GM06990 (cell line): Measurements from ENCODE around the gene ATP11A.

Source experiments
- DNase-seq: peaks from one replicate; pipeline ENCODE4 v3.0.0-alpha.2; 2011; ENCODE audit not compliant: insufficient read length; ENCODE audit errors: extremely low read depth
- H3K27me3 ChIP-seq: replicated peaks from 2 replicates; pipeline ENCODE4 v1.6.0; 2011; ENCODE audit warnings: low read length; ENCODE audit not compliant: control insufficient read depth, insufficient read depth
- H3K36me3 ChIP-seq: 2 replicates; pipeline ENCODE4 v1.5.1; 2011; ENCODE audit warnings: low read length; ENCODE audit not compliant: control insufficient read depth, insufficient read depth
- H3K4me3 ChIP-seq: replicated peaks from 2 replicates; pipeline ENCODE4 v1.5.1; 2011; ENCODE audit warnings: low read depth, mild to moderate bottlenecking, control low read depth, low read length
- TF ChIP-seq, protein P1 (sequence below): IDR thresholded peaks from 2 replicates; pipeline ENCODE4 v1.5.1; 2011; ENCODE audit warnings: low read length, control low read depth, mild to moderate bottlenecking, inconsistent platforms; ENCODE audit not compliant: insufficient read depth, poor library complexity, severe bottlenecking

The ATP11A gene

DNA sequence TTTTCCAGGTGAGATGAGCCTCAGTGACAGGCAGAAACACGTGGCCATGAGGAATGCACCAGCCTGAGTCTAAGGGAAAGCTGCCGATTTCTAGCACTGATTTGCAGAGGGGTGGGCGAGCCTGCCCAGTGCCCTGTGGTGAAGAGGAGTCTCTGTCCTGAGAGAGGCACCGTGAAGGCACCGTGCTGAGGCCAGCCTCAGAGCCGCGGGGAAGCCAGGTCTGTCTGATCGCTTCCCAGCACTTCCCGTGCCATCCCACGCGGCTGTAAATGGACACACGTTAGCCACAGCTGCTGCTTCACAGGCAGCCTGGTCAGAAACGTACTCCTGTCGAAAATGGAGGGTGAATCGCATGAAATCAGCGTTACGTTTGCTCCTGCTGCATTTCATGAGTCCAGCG lies 79.8 kb downstream of the ATP11A start:
- H3K36me3 ChIP-seq, result peaks cover 1% of the 10 kb centered on the region
- TF ChIP-seq, protein P1, sequence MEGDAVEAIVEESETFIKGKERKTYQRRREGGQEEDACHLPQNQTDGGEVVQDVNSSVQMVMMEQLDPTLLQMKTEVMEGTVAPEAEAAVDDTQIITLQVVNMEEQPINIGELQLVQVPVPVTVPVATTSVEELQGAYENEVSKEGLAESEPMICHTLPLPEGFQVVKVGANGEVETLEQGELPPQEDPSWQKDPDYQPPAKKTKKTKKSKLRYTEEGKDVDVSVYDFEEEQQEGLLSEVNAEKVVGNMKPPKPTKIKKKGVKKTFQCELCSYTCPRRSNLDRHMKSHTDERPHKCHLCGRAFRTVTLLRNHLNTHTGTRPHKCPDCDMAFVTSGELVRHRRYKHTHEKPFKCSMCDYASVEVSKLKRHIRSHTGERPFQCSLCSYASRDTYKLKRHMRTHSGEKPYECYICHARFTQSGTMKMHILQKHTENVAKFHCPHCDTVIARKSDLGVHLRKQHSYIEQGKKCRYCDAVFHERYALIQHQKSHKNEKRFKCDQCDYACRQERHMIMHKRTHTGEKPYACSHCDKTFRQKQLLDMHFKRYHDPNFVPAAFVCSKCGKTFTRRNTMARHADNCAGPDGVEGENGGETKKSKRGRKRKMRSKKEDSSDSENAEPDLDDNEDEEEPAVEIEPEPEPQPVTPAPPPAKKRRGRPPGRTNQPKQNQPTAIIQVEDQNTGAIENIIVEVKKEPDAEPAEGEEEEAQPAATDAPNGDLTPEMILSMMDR, result no peak
- no peak for DNase-seq
- H3K4me3 ChIP-seq, result no peak overlapping the region; the same call in 1 of the 2 replicates
- H3K27me3 ChIP-seq, result no peaks in the 10 kb centered on the region

DNA sequence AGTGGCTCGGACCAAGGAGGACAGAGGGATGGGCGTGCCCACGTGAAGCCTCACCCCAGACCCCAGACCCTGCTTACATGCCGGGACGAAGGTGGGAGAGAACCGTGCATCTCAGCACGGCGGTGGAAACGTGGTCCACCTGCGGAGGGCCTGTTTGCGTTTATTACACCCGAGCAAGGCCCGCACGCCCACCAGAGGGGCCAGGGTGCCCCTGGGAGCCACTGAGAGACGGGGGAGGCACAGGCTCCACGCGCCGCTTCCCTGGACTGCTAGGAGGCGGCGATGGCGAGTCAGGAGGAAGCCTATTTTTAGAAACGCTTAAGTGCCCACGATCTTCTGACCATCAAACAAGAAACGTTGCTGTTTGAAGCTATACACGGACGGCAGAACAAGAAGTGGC lies 80.7 kb downstream of the ATP11A start:
- TF ChIP-seq, protein P1, result no peak
- Histone ChIP-seq H3K27me3 (no peaks in the 10 kb centered on the region), H3K36me3 (peaks cover 1% of the 10 kb centered on the region), H3K4me3 (no peak overlapping the region)
- no peak for DNase-seq

DNA sequence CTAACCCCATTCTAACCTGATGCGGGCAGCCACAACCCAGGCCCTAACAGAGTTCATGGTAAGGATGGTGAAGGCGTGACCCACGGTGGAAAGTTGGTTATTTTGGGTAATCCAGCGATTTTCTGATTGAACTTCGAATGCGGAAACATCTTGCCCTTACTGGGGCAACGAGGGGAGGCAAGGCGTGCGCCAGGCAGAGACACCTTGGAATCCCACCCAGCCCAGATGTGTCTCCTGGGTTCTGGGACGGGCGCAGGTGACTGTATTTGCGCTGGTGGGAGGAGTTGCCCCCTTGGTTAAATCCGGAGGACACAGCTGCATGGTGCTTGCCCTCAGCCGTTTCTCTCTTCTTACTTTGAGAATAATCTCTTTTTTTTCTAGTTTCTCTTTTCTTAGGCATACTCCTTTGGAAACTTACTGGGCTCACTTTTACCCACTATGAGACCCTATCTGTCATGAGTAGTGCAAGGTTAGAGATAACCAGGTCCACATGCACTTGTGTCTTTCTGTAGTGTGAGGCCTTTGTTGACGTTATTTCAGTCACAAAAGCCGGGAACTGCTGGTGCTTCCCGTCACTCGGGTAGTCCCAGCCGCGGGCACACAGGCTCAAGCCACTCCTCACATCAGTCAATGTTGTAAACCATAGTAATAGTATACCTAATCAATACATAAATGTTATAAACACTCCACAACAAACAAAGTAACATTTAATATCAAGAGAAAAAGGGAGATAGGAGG lies 81.5 kb downstream of the ATP11A start:
- TF ChIP-seq, protein P1, result no peak
- Histone ChIP-seq H3K27me3 (no peaks in the 10 kb centered on the region), H3K4me3 (no peak overlapping the region), H3K36me3 (peaks cover 1% of the 10 kb centered on the region)
- DNase-seq, result no peak

DNA sequence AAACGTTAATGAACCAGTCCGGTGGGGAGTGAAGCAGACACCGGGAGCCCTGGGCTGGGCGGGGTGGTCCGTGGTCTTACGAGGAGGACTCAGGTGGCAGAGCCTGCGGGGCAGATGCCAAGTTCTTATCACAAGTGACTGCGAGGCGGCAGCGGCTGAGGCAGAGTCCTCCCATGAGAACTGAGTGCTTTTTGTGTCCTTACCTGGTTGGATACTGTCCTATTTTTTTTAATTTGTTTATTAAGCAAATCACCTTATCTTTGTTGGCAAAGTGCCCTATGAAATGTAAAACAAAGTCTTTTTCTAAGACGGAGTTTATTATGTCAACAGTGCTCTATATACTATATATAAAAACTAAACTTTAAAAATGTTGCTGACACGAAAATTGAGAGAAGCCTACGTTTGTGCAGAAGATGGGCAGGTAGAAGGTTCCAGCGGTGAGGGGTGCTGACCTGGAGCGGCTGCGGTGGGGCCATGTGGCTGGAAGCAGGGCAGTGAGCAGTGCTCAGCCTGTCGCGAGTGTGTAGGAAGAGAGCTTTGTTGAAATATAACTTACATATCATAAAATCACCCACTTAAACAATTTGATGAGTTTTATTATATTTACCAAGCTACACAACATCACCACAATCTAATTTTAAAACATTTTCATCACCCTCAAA lies 82.2 kb downstream of the ATP11A start:
- Histone ChIP-seq H3K36me3 (peaks cover 1% of the 10 kb centered on the region), H3K4me3 (no peak overlapping the region), H3K27me3 (no peaks in the 10 kb centered on the region)
- TF ChIP-seq, protein P1, result no peak
- no peak for DNase-seq

DNA sequence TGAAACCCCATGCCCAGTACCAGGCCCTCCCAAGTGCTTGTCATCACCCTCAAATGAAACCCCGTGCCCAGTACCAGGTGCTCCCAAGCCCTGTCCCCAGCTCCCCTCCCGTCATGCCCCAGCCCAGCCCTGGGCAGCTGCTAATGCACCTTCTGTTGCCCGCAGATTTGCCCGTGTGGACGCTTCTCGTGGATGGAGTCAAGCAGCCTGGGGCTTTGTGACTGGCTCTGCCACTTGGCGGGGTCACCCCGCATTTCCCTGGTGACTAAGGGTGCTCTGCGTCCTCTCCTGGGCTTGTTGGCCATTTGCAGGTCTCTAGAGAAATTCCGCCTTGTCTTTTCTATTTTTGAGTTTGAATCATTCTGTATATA lies 82.7 kb downstream of the ATP11A start:
- TF ChIP-seq, protein P1, result no peak
- no peaks in the 10 kb centered on the region for H3K27me3 ChIP-seq
- H3K36me3 ChIP-seq, result peaks cover 1% of the 10 kb centered on the region
- DNase-seq, result no peak
- H3K4me3 ChIP-seq, result no peak overlapping the region
